Activated CD4-positive, alpha-beta T cell treated with anti-CD3 and anti-CD28 coated beads, Interleukin-2, Interleukin-4, amounts not matched to agents 100 ng/mL and 50 ng/mL, durations not matched to agents 16 hours and 8 hours (primary cell): ENCODE data around the gene SMIM24.
A peak's percentile ranks its signal among the peaks of the same experiment; 100 is the strongest.
"Not testable (repeated sequence)": the region's sequence is repeated elsewhere in the genome, so short reads cannot be mapped to it uniquely, and the experiment has no call there.

Experiments used
- DNase-seq: peaks from one replicate; pipeline ENCODE4 v3.0.0-alpha.2; 2020; ENCODE audit warnings: low spot score

Gene SMIM24

DNA sequence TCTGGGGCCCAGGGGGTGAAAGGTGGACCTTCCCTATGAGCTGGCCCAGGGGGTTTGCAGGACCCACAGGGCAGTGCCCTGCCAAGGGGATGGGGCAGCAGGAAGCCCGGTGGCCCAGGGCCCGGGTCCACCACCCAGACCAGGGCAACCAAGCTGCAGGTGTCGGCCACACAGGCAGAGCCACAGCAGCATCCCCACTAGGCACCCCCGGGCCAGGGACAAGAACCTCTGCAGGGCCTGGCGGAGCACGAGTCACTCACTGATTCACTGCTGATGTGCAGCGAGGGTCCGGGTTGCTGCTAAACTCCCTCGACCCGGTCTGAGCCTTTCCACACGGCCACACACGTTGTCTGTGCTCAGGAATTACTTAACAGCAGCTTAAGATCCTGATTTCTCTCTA, 34.6 kb upstream of the SMIM24 start:
- DNase-seq, result no peak

GRCh38 chr19:3513229-3514140, 33.2 kb upstream of the SMIM24 start:
- no peak for DNase-seq

DNA sequence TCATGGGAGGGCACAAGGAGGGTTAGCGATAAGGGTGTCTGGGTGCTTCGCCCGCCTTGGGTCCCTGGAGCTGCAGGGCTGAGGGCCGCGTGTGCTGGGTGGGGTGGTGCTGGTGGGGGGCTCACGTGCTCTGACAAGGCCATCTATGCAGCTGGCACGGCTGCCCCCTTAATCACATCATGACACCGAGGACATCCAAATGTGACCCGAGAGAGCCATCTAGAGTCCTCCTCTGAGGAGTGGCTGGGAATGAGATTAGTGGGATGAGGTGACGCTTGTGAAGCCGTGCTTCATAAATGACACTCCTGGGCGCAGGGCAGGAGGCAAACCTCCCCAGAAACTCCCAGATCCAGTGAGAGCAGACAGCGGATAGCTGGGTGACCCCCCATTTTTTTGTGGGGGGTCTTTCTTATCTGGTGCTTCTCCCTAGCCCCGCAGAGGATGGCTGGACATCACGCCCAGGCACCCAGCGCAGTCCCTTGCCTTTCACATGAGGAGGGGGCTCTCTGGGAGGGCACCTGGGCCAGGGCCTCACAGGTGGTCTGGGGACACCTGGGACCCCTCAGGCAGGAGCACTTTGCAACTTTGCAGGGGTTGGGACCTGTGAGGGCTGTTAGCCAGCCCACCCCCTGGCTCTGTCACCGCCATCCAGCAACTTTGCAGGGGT, 32.4 kb upstream of the SMIM24 start:
- DNase-seq, result no peak

GRCh38 chr19:3511506-3512251, 31.4 kb upstream of the SMIM24 start:
- no peak for DNase-seq

- no peak for DNase-seq
Measured at GRCh38 chr19:3510727-3511126, 30.4 kb upstream of the SMIM24 start.

DNA sequence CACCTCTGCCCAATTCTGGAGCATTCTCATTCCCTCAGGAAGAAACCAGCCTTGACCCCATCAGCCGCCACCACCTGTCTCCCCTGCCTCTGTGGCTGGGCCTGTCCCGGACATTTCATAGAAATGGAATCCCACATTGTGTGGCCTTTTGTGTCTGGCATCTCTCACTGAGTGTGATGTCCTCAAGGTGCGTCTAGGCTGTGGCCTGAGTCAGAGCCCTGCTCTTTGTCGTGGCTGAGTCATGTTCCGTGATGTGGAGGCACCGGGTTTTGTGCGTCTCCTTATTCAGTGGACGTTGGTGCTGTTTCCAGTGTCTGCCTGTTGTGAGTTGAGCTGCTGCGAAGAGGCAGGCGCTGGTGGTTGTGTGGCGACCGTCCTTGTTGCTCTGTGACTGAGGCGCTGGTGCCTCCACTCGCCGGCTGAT, 29.3 kb upstream of the SMIM24 start:
- DNase-seq, result no peak

DNA sequence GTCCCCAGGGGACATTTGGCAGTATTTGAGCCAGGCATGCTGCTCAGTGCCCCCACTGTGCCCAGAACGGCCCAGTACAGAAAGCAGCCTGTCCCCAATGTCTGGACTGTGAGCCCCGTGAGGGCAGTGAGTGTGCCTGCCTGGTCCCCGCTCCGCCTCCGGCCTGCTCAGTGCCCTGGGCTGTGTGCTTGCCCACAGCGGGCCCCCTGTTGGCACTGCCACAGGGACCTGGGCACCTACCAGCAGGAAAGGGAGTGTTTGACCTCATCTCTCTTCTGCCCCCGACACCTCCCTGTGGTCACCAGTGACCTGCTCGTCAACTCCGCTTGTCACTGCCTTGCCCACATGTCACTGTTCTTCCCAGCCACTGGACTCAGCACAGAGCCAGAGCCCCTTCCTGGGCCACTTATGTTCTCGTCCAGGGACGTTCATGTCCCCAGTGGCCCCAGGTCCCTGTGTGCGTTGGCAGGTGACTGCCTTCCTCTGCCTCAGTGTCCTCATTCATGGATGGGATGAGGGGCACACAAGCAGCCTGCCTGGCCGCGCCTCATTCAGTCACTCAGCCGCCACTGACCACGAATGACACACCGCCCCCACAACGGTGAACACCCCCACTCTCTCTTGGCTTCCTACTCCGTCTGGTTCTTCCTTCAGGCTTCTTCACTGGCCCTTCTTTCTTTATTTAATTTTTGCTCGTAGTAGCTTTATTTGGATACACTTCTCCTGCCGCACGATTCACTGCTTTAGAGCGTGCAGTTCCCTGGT, 28.6 kb upstream of the SMIM24 start:
- DNase-seq, result no peak

- not testable (repeated sequence) for DNase-seq
Measured at GRCh38 chr19:3508121-3508661, 27.9 kb upstream of the SMIM24 start.

DNA sequence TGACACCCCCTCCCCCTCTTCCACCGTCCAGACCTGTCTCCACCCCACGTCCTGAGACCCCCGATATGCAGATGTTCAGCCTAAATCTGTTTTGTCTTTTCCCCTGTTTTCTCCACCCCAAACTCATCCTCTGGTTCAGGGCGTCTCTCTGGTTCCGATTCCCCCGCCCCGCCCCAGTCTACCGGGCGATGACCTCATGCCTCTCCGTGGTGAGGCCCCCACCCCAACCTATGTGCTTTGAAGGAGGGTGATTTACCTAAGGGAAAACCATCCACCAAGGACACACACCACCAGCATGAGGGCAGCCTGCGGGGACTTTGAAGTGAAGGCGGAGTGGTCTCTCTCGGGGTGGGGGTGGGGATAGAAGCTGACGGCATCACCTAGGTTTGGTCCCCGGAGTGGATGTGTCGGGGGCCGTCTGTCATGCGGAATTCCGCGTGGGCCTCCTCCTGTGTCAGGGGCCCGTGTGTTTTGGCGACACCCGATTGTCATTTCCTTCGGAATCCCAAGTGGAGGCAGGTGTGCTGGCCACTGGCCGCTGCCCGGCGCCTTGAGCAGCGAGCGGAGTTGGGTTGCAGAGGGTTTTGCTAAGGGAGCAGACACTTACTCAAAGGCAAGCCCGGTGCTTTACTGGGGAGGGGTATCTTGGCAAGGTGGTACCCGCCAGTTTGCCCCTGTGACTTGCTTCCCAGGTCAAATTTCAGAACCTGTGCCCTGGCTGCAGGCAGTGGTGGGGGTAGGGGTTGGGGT, 27.2 kb upstream of the SMIM24 start:
- no peak for DNase-seq

DNA sequence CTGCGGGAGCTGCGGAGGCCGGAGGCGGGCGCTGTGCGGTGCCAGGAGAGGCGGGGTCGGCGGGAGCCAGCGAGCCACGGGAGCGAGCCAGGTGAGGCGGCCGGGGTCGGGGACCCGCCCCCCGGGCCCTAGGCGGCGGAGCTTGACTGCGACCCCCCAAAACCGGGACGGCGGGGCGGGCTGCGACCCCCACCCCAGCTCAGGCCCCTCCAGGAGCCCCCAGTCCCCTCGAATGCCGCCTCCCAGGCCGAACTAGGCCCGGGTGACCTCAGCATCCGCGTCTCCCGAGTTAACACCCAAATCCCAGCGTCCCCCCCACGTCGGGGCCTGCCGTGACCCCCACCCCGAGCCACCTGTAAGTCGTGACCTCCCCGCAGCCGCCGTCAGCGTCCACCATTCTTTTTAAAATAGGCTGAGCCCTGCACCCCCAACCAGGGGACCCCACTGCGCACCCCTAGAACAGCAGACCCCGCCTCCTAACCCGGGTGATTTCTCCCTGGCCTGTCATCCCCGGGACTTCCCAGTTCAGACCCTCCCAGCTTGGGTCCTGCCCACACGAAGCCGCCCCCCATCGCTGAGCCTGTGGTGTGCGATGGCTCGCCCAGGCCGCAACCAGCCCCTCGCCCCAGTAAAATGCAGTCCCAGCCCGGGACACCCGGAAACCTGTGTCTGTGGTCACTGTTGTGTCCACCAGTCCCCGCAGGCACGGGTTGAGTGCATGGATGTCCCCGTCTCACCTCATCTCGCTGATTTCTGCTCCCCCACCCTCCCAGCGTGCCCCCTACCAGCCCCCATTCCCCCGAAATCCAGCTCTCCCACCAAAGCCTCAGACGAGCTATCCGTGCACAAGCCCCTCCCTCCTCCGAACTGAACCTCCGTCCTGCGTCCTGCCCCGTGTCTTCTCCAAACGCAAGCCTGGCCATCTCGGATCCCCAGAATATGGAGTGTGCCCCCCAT, 26.3 kb upstream of the SMIM24 start:
- DNase-seq, result no peak

DNA sequence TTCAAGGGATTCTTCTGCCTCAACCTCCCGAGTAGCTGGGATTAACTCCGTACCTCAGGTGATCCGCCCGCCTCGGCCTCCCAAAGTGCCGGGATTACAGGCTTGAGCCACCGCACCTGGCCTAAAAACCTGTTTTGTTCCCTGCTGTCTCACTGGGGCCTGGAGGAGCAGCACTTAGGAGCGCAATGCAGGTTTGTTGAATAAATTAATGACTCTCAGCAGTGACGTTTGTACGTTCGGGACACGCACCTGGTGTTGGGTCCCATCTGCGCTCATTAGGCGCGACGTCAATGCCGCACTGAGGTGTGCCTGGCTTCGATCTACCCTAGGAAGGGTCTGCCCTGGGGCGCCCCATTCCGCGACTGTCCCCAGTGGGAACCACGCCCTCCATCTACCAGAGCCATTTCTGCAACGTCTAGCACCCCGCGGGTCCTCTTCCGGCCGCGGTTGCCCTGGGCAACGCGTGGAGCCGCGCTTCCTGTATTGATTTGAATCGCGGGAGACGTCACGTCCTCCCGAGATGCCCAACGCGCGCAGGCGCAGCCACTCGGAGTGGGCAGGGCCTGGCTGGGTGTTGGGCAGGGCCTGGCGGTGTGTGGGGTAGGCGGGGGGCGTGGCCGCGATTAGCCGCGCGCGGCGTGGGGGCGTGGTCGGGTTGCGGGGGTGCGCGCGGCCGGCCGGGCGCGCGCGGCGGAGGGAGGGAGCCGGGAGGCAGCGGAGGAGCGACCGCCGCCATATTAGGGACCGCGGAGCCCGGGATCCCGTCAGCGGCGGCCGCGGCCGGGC, 25.5 kb upstream of the SMIM24 start, which contains the start of gene FZR1:
Gene FZR1, plus strand, starts transcription at position 714 of the 786 bp plus-strand sequence. CDS start 16,679 bp downstream, outside the sequence.
- DNase-seq, result peak; percentile 100

DNA sequence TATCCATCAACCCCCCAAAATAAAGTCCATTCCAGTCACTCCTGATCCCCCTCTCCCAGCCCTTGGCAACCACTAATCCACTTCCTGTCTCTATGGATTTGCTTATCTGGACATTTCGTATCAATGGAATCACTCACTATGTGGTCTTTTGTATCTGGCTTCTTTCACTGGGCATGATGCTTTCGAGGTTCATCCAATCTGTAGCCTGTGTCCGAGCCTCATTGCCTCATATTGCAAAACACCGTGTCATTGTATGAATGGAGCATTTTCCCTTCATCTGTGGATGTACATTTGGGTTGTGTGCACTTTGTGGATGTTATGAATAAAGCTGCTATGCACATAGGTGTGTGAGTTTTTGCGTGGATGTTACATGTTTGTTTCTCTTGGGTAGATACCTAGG, 24.4 kb upstream of the SMIM24 start:
- no peak for DNase-seq

DNA sequence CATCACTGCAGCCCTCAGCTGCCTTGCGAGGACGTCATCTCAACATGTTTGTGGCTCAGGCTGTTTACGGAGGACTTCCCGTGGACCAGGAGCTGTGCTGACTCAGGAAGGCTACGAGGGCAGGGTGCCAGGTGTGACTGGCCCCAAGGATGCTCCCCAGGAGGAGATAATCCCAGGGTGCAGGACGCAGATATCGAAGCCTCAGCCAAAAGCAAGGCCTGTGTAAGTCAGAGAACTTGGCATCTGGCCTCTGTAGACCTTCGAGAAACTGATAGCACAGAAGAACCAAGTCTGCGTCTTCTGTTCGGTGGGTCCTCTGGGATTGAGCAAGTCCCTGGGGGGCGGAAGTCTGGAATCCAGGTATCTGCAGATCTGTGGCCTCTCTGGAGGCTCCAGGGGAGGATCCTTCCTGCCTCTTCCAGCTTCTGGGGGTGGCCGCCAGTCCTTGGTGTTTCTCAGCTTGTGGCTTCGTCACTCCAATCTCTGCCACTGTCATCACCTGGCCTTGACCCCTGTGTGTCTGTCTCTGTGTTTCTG, 22.8 kb upstream of the SMIM24 start:
- DNase-seq, result no peak

DNA sequence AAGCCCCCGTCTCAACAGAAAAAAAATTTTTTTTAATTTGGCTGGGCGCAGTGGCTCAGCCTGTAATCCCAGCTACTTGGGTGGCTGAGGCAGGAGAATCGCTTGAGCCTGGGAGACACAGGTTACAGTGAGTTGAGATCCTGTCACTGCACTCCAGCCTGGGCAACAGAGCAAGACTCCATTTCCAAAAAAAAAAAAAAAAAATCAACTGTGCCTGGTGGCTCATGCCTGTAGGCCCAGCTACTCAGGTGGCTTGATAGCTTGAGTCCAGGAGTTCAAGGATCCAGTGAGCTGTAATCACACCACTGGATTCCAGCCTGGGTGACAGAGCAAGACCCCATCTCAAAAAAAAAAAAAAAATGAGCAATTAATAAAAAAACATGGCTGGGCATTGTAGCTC, 21.5 kb upstream of the SMIM24 start:
- DNase-seq, result no peak

DNA sequence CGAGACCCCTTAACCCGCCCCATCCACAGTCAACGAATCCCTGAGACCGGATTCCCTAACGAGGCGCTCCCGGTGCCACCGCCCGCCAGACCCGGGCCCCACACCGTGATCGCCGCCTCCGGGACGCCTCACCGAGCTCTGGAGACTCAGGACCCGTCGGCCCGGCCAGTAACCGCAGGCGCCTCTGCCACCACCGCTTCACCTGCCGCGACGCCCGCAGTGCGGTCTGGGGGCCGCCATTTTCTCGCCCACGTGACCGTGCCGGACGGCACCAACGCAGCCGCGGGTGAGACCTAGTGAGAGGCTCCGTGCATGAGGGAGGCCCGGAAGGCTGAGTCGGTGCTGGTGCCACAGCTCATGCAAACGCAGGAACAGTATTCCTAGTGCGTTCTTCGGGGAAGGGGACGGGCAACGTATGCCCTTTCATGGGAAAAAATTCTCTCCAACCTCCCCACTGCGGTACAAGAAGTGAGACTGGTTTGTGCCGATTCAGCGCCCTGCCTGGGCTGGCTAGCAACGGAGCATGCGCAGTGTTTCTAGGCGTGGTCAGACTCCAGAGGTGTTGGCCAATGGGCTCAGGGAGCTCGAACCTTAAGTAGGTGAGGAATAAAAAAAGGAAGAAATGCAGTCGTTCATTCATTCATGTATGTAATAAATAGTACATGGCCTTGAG, 20.2 kb upstream of the SMIM24 start, which contains the start of gene DOHH:
Gene DOHH, minus strand, starts transcription at position 246 of the 673 bp plus-strand sequence. CDS start 3,860 bp downstream, outside the sequence.
- DNase-seq, result peak; percentile 97

DNA sequence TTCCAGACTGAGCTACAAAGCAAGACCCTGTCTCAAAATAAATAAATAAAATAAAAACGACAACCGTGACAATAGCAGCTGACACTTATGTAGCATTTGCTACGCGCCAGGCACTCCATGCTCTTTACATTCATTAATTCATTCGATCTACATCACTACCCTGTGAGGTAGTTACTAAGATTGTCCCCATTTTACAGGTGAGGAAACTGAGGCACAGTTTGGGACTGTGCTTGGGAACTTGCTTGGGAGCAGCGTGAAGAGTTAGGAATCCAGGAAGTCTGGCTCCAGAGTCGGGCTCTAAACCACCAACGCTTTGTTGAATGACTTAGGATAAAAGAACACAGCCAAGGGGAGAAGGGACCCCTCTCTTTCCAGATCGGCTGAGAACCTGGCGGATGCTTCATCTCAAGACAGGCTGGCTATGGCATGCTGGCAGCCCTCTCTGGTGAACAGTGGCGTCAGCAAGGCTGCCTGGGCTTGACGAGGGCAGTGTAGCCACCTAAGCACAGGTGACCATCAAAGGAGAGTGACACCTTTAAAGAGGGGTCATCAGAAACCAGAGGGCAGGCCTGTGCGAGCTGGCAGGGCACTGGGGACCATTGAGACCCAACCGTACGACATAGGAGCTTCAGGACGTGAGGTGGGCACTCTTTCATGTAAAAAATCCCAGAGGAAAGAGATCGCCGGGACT, 19.6 kb upstream of the SMIM24 start:
- DNase-seq, result no peak
